ENCODE data around the gene PTPRK. TPM values are rescaled to one million over a fixed set of nuclear protein-coding genes. Genes with fewer than 3 reads are reported as not detected.
A peak's percentile ranks its signal among the peaks of the same experiment; 100 is the strongest.

PTPRK gene
- total and polyA plus RNA-seq, 2 of the 13 experiments (the other 11 are each of a cell fraction or from before 2014, with no cell fraction given), result 43.6 to 98.3 TPM

- no peak; the same call in 1 of the 2 replicates for TF ChIP-seq PCBP1 (IDR thresholded peaks at IDR 0.05; ENCODE audit: borderline replicate concordance, low read depth, low read length)
- no peak for TF ChIP-seq ZKSCAN8 (CRISPR knock-in tag; IDR thresholded peaks at IDR 0.05; ENCODE audit: borderline replicate concordance)
- peak; percentile 17; the same call in 1 of the 2 replicates for TF ChIP-seq KLF6 (CRISPR knock-in tag; IDR thresholded peaks at IDR 0.05)
- no peak for TF ChIP-seq SKI (IDR thresholded peaks at IDR 0.05; ENCODE audit: partially characterized antibody)
- TF ChIP-seq PHF5A (CRISPR knock-in tag; IDR thresholded peaks at IDR 0.05; ENCODE audit: low read depth, unreplicated experiment), result no peak
- TF ChIP-seq RBFOX2 (IDR thresholded peaks at IDR 0.05; ENCODE audit: low read depth, low read length), result peak; percentile 80
- TF ChIP-seq ZNF878 (CRISPR knock-in tag; IDR thresholded peaks at IDR 0.05), result no peak
- TF ChIP-seq ZNF747 (CRISPR knock-in tag; IDR thresholded peaks at IDR 0.05; ENCODE audit: borderline replicate concordance), result no peak
- TF ChIP-seq TCF7L2 (IDR thresholded peaks at IDR 0.05; ENCODE audit: low read depth, low read length), result no peak
- TF ChIP-seq KLF16 (CRISPR knock-in tag; IDR thresholded peaks at IDR 0.05), result peak in 1 of 2 experiments; percentile 68; a peak in 2 of 4 replicates
- no peak for TF ChIP-seq ZNF660 (CRISPR knock-in tag; IDR thresholded peaks at IDR 0.05; ENCODE audit: borderline replicate concordance, low read depth)
- no peak for TF ChIP-seq ZSCAN5A (CRISPR knock-in tag; IDR thresholded peaks at IDR 0.05; ENCODE audit: borderline replicate concordance)
- no peak for TF ChIP-seq NCOA5 (CRISPR knock-in tag; IDR thresholded peaks at IDR 0.05)
- TF ChIP-seq, protein P1, sequence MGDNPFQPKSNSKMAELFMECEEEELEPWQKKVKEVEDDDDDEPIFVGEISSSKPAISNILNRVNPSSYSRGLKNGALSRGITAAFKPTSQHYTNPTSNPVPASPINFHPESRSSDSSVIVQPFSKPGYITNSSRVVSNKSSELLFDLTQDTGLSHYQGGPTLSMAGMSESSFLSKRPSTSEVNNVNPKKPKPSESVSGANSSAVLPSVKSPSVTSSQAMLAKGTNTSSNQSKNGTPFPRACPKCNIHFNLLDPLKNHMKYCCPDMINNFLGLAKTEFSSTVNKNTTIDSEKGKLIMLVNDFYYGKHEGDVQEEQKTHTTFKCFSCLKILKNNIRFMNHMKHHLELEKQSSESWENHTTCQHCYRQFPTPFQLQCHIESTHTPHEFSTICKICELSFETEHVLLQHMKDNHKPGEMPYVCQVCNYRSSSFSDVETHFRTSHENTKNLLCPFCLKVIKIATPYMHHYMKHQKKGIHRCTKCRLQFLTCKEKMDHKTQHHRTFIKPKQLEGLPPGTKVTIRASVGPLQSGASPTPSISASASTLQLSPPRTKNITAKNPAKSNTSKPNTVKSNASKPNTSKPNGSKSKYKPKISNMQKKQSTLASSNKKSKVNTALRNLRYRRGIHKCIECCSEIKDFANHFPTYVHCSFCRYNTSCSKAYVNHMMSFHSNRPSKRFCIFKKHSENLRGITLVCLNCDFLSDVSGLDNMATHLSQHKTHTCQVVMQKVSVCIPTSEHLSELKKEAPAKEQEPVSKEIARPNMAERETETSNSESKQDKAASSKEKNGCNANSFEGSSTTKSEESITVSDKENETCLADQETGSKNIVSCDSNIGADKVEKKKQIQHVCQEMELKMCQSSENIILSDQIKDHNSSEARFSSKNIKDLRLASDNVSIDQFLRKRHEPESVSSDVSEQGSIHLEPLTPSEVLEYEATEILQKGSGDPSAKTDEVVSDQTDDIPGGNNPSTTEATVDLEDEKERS (CRISPR knock-in tag; IDR thresholded peaks at IDR 0.05), result peak; percentile 84
- TF ChIP-seq ZFP41 (CRISPR knock-in tag; IDR thresholded peaks at IDR 0.05; ENCODE audit: borderline replicate concordance), result no peak
- TF ChIP-seq ZNF3 (CRISPR knock-in tag; IDR thresholded peaks at IDR 0.05), result no peak
- TF ChIP-seq TSC22D2 (CRISPR knock-in tag; IDR thresholded peaks at IDR 0.05; ENCODE audit: borderline replicate concordance), result peak; percentile 63; the same call in 1 of the 2 replicates
- TF ChIP-seq ZNF577 (CRISPR knock-in tag; IDR thresholded peaks at IDR 0.05; ENCODE audit: borderline replicate concordance, low read depth), result no peak
- TF ChIP-seq ZNF766 (CRISPR knock-in tag; IDR thresholded peaks at IDR 0.05; ENCODE audit: borderline replicate concordance), result peak; percentile 45; the same call in 1 of the 2 replicates
- TF ChIP-seq CCAR2 (optimal IDR thresholded peaks at IDR 0.05; ENCODE audit: low read depth, low read length), result no peak
- TF ChIP-seq ZNF12 (CRISPR knock-in tag; IDR thresholded peaks at IDR 0.05), result no peak
- 0 out of 2 replicates have a peak, but pooled peaks have one; percentile 51 for TF ChIP-seq ZNF776 (CRISPR knock-in tag; IDR thresholded peaks at IDR 0.05)
- 0 out of 2 replicates have a peak, but pooled peaks have one; percentile 46 for TF ChIP-seq ZC3H4 (CRISPR knock-in tag; IDR thresholded peaks at IDR 0.05; ENCODE audit: borderline replicate concordance)
- TF ChIP-seq, protein P2, sequence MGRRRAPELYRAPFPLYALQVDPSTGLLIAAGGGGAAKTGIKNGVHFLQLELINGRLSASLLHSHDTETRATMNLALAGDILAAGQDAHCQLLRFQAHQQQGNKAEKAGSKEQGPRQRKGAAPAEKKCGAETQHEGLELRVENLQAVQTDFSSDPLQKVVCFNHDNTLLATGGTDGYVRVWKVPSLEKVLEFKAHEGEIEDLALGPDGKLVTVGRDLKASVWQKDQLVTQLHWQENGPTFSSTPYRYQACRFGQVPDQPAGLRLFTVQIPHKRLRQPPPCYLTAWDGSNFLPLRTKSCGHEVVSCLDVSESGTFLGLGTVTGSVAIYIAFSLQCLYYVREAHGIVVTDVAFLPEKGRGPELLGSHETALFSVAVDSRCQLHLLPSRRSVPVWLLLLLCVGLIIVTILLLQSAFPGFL (CRISPR knock-in tag; IDR thresholded peaks at IDR 0.05), result no peak
- no peak for TF ChIP-seq PHF20 (CRISPR knock-in tag; IDR thresholded peaks at IDR 0.05)
These were observed 1.1 kb downstream of the PTPRK start (continued) for GRCh38 chr6:128519132-128519930.

Measured in HepG2 (cell line).